ENCODE results near the gene EEF2.

GRCh38 chr19:4015705-4016402 is 30.6 kb upstream of the EEF2 start:
- no peak for TF ChIP-seq GATA2 (IDR thresholded peaks at IDR 0.05; ENCODE audit: low read depth, low read length)
- no peak for TF ChIP-seq GATA3 (IDR thresholded peaks at IDR 0.05; ENCODE audit: low read depth, low read length)

Measured in SH-SY5Y (cell line).